GM10266 (cell line): ENCODE data around the gene SLC44A2.

Experiments used
- DNase-seq: peaks from one replicate; pipeline ENCODE4 v3.0.0; 2012; ENCODE audit errors: extremely low spot score
- TF ChIP-seq, protein P1 (sequence below): IDR thresholded peaks from 2 replicates; pipeline ENCODE4 v1.5.1; 2012; ENCODE audit warnings: mild to moderate bottlenecking, low read depth; ENCODE audit not compliant: control insufficient read depth, insufficient read depth; ENCODE audit errors: missing control alignments

Gene SLC44A2

GRCh38 chr19:10688545-10689280 is 63.4 kb downstream of the SLC44A2 start:
- DNase-seq = no peak
- TF ChIP-seq, protein P1, sequence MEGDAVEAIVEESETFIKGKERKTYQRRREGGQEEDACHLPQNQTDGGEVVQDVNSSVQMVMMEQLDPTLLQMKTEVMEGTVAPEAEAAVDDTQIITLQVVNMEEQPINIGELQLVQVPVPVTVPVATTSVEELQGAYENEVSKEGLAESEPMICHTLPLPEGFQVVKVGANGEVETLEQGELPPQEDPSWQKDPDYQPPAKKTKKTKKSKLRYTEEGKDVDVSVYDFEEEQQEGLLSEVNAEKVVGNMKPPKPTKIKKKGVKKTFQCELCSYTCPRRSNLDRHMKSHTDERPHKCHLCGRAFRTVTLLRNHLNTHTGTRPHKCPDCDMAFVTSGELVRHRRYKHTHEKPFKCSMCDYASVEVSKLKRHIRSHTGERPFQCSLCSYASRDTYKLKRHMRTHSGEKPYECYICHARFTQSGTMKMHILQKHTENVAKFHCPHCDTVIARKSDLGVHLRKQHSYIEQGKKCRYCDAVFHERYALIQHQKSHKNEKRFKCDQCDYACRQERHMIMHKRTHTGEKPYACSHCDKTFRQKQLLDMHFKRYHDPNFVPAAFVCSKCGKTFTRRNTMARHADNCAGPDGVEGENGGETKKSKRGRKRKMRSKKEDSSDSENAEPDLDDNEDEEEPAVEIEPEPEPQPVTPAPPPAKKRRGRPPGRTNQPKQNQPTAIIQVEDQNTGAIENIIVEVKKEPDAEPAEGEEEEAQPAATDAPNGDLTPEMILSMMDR = no peak

DNA sequence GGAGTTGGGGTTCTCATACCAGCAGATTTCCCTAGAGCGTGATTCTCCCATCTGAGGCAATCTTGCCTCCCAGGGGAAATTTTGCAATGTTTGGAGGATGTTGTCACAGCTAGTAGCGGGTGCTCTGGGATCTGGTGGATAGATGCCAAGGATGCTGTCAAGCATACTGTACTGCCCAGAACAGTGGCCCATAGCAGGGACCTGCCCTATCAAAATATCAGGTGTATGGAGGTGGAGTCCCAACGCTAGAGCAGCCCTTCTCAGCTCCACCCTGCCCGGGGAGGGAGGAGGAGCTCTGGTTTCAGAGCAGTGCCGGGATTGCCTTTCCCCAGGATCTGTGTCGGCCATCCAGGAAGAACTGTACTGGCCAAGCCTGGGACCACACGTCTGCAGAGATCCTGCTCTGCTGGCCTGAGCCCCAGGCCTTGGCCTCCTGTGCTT is 65.0 kb downstream of the SLC44A2 start:
- no peak for DNase-seq
- TF ChIP-seq, protein P1 = no peak

GRCh38 chr19:10691178-10691881 is 66.0 kb downstream of the SLC44A2 start:
- no peak for DNase-seq
- TF ChIP-seq, protein P1 = no peak

DNA sequence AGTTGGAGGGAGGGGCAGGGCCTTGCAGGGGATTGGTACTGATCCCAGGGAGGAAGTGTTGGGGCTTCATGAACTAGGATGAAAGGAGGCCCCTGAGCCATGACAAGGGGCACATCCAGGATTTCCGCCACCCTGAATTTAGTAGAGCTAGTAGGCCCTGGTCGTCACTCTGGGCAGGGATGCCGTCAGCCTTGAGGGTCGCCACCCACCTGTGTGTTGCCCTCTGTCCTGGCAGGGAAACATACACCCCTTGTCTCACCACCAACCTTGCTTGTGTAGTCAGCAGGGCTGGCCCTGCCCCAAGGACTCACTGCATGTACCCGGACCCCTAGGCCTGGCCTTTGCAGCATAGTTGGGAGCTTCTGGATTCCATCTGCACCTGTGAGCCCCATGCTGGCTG is 66.5 kb downstream of the SLC44A2 start:
- TF ChIP-seq, protein P1 = no peak
- no peak for DNase-seq

GRCh38 chr19:10692673-10693264 is 67.4 kb downstream of the SLC44A2 start:
- no peak for DNase-seq
- TF ChIP-seq, protein P1 = no peak
